T47D (cell line): ENCODE data around the gene TGFBR2.

Source experiments
- DNase-seq, 2 experiments: peaks; one replicate each; pipeline versions ENCODE4 v3.0.0 to v3.0.0-alpha.2; 2011 to 2012; ENCODE audit warnings: low read depth in 1 of 2, low spot score in 1 of 2
- JUND ChIP-seq: IDR thresholded peaks from 2 replicates; pipeline ENCODE4 v1.6.1; 2012; ENCODE audit warnings: low read depth
- in situ Hi-C: cut with HindIII; loops from 2 replicates; pipeline ENCODE4 v1.10.0; 2016; ENCODE audit warnings: low sequenced_read_pairs, low pct_unique_long_range_greater_than_20kb

Gene TGFBR2

DNA sequence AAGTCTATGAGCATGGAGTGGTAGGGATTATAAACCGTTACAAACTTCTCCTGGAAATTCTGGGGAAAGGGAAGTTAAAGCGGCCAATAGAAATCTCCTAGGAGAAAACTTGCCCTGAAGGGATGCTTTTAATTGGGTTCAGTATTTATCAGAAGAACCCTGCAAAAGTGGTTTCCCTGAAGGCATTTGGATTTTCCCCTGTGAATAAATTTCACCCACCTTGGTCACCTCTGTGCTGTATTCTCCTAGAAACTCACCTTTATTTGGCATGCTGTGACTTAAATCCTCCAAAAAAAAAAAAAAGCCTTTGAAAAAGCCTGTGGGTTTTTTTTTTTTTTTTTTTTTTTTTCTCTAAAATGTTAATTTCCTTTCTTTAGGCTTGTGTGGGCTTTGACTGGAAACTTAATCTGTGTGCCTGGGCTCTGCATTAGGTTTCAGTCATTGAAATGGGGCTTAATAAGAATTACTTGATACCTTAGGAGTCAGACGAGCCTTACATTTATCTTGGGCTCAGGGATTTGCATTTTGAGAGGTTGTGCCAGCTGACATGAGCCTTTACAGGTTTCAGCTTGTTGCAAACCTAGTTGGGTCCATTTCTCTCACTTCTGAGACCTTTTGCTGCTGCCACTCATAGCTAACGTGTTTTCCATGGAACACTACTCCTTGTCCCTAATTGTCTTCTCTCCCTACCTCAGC is 22.0 kb downstream of the TGFBR2 start:
- in situ Hi-C loops: no loop called here
- DNase-seq: no peak
- no peak for TF ChIP-seq JUND

DNA sequence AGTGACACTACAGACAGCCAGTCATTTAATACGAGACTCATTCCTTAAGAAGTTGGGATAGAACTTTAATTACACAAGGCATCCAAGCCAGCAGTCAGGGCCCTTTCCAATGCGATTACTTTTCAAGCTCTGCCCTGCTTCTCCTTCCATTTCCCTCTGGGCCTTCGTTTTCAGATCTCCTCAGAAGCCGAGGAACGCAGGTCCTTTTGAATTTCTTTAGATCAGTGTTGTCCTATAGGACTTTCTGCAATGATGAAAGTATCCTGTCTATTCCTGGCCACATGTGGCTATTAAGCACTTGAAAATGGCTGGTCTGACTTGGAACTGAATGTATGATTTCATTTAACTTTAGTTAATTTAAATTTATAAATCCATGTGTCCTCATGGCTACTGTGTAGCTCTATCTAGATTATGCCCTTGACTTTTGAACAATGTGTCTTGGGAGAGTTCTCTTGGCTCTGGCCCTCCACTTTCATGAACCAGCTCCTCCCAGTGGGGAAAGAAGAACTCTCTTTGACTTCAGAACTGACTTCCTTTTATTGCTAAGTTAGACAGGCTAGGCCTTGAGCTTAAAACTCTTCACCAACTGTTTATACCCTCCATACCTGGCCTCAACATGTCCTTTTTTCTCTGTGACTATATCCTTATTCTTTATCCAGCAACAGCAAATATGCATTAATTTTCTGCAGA is 22.6 kb downstream of the TGFBR2 start:
- DNase-seq: no peak
- no peak for TF ChIP-seq JUND
- in situ Hi-C loops: no loop called here

- DNase-seq: no peak
- in situ Hi-C loops: no loop called here
- no peak for TF ChIP-seq JUND
Observed at GRCh38 chr3:30629746-30630145, 23.3 kb downstream of the TGFBR2 start.

DNA sequence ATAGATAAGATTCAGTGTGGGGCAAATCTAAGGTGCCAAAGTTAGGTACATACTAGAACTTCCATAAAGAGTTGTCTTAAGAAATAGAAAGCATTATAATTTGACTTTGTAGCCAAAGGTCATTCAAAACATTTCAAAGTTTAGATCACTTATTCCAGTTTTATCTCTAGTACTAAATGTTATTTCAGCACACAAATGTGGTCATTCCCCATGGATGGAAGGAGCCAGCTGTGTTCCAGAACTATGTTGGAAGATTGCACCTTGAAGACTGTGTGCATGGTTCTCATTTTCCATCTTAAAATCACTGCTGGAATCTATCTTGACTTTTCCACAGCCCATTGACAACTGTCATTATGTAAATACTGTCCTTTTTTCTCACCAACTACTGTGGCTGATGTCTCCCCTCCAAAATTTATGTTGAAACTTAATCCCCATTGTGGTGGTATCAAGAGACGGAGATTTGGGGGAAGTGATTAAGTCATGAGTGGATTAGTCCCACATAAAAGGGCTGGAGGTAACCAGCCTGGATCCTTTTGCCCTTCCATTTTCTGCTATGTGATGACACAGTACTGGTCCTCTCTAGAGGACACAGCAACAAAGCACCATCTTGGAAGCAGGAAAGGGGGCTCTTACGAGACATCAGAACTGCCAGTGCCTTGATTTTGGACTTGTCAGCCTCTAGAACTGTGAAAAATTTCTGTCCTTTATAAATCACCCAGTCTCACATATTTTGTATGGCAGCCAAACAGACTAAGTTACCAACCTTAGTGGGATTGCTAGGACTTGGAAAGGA is 24.0 kb downstream of the TGFBR2 start:
- in situ Hi-C loops: no loop called here
- no peak for TF ChIP-seq JUND
- DNase-seq: no peak

DNA sequence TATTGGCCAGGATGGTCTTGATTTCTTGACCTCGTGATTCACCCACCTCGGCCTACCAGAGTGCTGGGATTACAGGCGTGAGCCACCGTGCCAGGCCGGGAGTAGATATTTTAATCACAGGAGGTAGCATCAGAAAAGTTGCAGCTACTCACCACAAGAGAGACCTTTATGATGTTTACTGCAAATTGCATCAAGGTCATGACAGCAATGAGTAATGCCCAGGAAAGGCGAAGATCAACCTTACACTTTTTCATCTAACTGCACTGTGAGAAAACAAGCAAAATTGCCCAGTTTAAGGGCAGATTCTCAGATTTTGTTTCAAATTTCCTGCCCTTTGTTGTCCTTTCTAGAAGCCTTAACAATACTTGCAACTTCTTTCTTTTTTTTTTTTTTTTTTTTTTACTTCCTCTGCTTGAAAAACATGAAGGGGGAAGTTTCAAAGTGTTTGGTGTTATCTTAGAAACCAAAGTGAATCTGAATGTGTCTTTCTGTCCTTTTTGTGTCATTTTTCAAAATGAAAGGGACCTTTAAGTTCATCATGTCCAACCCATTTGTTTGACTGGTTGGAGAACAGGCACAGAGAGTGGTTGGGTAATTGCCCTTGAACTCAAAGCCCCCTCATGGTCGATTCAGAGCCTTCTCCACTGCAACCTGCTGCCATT is 25.0 kb downstream of the TGFBR2 start:
- TF ChIP-seq JUND: no peak
- DNase-seq: no peak
- in situ Hi-C loops: no loop called here

GRCh38 chr3:30632065-30632464 is 25.7 kb downstream of the TGFBR2 start:
- DNase-seq: no peak
- in situ Hi-C loops: no loop called here
- TF ChIP-seq JUND: no peak

DNA sequence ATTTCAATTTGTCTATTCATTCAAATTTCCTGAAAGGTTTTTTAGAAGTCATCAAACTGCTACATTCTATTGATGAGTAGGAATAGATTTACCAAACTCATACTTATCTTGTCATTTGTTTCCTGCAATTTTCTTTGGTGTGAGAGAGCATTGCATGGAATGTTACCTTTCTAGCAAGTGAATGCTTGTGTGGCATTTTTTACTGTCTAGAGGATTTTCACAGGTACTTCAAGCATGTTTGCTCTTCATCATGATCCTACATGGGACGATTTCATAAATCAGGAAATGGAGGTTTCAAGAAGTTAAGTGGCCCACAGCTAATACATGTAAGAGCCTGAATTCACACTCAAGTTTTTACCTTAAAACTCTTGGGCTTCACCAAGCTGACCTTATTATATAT is 26.1 kb downstream of the TGFBR2 start:
- no peak for TF ChIP-seq JUND
- DNase-seq: no peak
- in situ Hi-C loops: no loop called here

- TF ChIP-seq JUND: no peak
- in situ Hi-C loops: no loop called here
- no peak for DNase-seq
Observed at GRCh38 chr3:30633718-30634117, 27.3 kb downstream of the TGFBR2 start.

GRCh38 chr3:30634761-30635735 is 28.6 kb downstream of the TGFBR2 start:
- in situ Hi-C loops: no loop called here
- DNase-seq: no peak
- TF ChIP-seq JUND: no peak

DNA sequence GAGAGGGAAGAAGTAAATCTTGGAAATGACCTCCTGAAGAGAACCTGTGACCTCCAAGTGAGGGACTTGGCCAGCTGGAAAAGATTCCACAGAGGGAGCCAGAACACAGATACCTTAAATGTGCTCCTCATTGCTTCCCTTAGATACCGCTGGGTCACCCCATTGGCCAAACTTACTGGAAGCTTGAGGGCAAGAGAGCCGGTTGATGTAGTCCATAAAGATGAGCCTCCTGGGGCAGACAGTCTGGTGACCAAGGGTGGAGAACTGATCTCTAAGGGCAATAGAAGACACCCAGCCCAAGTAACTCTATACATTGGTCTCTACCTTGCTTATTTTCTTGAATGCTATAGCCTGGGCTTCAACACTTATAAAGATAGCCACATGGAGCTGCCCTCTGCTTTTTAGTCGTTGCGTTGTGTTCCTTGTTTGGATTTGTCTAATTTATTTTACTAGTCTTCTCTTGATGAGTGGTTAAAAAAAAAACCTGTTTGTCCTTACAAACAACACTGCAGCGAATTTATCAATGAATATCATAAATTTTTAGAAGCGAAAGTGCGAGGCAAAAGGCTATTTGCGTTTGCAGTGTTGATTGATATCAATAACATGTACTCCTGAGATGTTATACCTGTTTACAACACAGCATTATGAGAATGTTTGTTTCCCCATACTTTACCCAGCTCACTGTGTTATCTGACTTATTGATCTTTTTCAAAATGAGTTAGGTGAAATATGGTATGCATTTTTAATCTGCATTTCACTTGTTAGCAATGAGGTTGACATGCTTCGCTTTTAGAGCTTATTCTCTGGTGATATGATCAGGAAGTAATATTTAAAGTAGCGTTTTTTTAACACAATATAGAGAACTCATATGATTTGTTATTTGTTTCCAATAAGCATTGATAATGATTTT is 31.2 kb downstream of the TGFBR2 start:
- peak in 1 of 2 experiments; percentile 12 for DNase-seq
- in situ Hi-C loops: no loop called here
- TF ChIP-seq JUND: no peak
